HEK293 (cell line): ENCODE data around the gene TOMM40.
"Not testable (repeated sequence)": the region's sequence is repeated elsewhere in the genome, so short reads cannot be mapped to it uniquely, and the experiment has no call there.

Experiments used
- CTCF ChIA-PET: fragments of 350-600 bp; formaldehyde crosslinking; extraction: SDS; loops from one replicate; lab custom pipeline; 2021; ENCODE audit warnings: antibody characterized with exemption; lab: Yijun Ruan, JAX
- POLR2A ChIA-PET: fragments of 300-600 bp; formaldehyde crosslinking; extraction: SDS; loops from one replicate; lab custom pipeline; 2020; ENCODE audit warnings: antibody characterized with exemption, inconsistent platforms; lab: Yijun Ruan, JAX
- H3K27ac ChIP-seq: fragments of 200-500 bp; sonication (Bioruptor generic); 2 replicates; pipeline ENCODE4 v1.5.1; 2014; ENCODE audit warnings: low read depth, low read length, control low read depth, inconsistent platforms; ENCODE audit errors: extremely low read depth
- H3K36me3 ChIP-seq, 2 experiments: fragments of 200-500 bp in 1 of 2; sonication (Bioruptor generic) in 1 of 2; 1 replicate in 1 of 2; 2 replicates in 1 of 2; pipeline ENCODE4 v1.5.1; 2014 to 2017; ENCODE audit warnings: inconsistent platforms in 2 of 2, low read length in 2 of 2; ENCODE audit not compliant: control insufficient read depth in 2 of 2, insufficient read depth in 1 of 2
- H3K4me1 ChIP-seq: fragments of 200-500 bp; sonication (Bioruptor generic); 2 replicates; pipeline ENCODE4 v1.5.1; 2014; ENCODE audit warnings: mild to moderate bottlenecking, low read length, inconsistent platforms; ENCODE audit not compliant: control insufficient read depth, insufficient read depth
- H3K4me3 ChIP-seq: 2 replicates; pipeline ENCODE4 v1.5.1; 2011; ENCODE audit warnings: low read depth, mild to moderate bottlenecking, control low read depth, low read length, moderate library complexity
- H3K9me3 ChIP-seq: fragments of 200-500 bp; sonication (Bioruptor generic); 2 replicates; pipeline ENCODE4 v1.5.1; 2014; ENCODE audit warnings: low read depth, low read length, inconsistent platforms; ENCODE audit not compliant: control insufficient read depth, insufficient read depth
- HOXA7 ChIP-seq: sonication (generic); formaldehyde crosslinking; IDR thresholded peaks from 2 replicates; pipeline ENCODE4 v1.8.1; 2022; ENCODE audit warnings: missing genetic modification reagents, borderline replicate concordance
- KLF1 ChIP-seq: fragments of 450-650 bp; formaldehyde crosslinking; IDR thresholded peaks from 2 replicates; pipeline ENCODE4 v1.5.1; 2016; ENCODE audit warnings: missing biosample characterization, missing genetic modification characterization
- KLF7 ChIP-seq: fragments of 450-650 bp; formaldehyde crosslinking; IDR thresholded peaks from 2 replicates; pipeline ENCODE4 v1.5.1; 2016; ENCODE audit warnings: missing biosample characterization, missing genetic modification characterization, borderline replicate concordance
- KLF9 ChIP-seq: fragments of 450-650 bp; formaldehyde crosslinking; IDR thresholded peaks from 2 replicates; pipeline ENCODE4 v1.5.1; 2016; ENCODE audit warnings: missing biosample characterization, missing genetic modification characterization, low read depth
- MEIS1 ChIP-seq: sonication (generic); formaldehyde crosslinking; IDR thresholded peaks from 2 replicates; pipeline ENCODE4 v1.8.1; 2022; ENCODE audit warnings: missing genetic modification reagents, mild to moderate bottlenecking, borderline replicate concordance
- MZF1 ChIP-seq: fragments of 450-650 bp; formaldehyde crosslinking; IDR thresholded peaks from 2 replicates; pipeline ENCODE4 v1.5.1; 2017; ENCODE audit warnings: missing biosample characterization, missing genetic modification characterization, borderline replicate concordance
- SETDB1 ChIP-seq: IDR thresholded peaks from one replicate; pipeline ENCODE4 v1.6.1; 2017; ENCODE audit warnings: mild to moderate bottlenecking, low read length, moderate library complexity, mixed read lengths; ENCODE audit not compliant: insufficient read length
- TRIM28 ChIP-seq: IDR thresholded peaks from 2 replicates; pipeline ENCODE4 v1.6.1; 2011; ENCODE audit warnings: low read length, control low read depth, borderline replicate concordance
- ZNF121 ChIP-seq: fragments of 450-650 bp; formaldehyde crosslinking; IDR thresholded peaks from 2 replicates; pipeline ENCODE4 v1.5.1; 2016; ENCODE audit warnings: missing biosample characterization, missing genetic modification characterization
- ZNF133 ChIP-seq: fragments of 450-650 bp; formaldehyde crosslinking; IDR thresholded peaks from 2 replicates; pipeline ENCODE4 v1.5.1; 2016; ENCODE audit warnings: missing biosample characterization, missing genetic modification characterization
- ZNF175 ChIP-seq: fragments of 450-650 bp; formaldehyde crosslinking; IDR thresholded peaks from 2 replicates; pipeline ENCODE4 v1.5.1; 2016; ENCODE audit warnings: missing biosample characterization, missing genetic modification characterization
- ZNF223 ChIP-seq: fragments of 450-650 bp; formaldehyde crosslinking; IDR thresholded peaks from 2 replicates; pipeline ENCODE4 v1.5.1; 2016; ENCODE audit warnings: missing biosample characterization, missing genetic modification characterization
- ZNF248 ChIP-seq: fragments of 450-650 bp; formaldehyde crosslinking; IDR thresholded peaks from 2 replicates; pipeline ENCODE4 v1.5.1; 2017; ENCODE audit warnings: missing biosample characterization, missing genetic modification characterization
- ZNF302 ChIP-seq: fragments of 450-650 bp; formaldehyde crosslinking; IDR thresholded peaks from 2 replicates; pipeline ENCODE4 v1.5.1; 2016; ENCODE audit warnings: missing biosample characterization, missing genetic modification characterization, low read depth
- ZNF404 ChIP-seq: fragments of 450-650 bp; formaldehyde crosslinking; IDR thresholded peaks from 2 replicates; pipeline ENCODE4 v1.5.1; 2017; ENCODE audit warnings: missing biosample characterization, missing genetic modification characterization
- ZNF548 ChIP-seq: fragments of 450-650 bp; formaldehyde crosslinking; IDR thresholded peaks from 2 replicates; pipeline ENCODE4 v1.5.1; 2016; ENCODE audit warnings: missing biosample characterization, missing genetic modification characterization
- ZNF610 ChIP-seq: fragments of 450-650 bp; formaldehyde crosslinking; IDR thresholded peaks from 2 replicates; pipeline ENCODE4 v1.5.1; 2016; ENCODE audit warnings: missing biosample characterization, missing genetic modification characterization, borderline replicate concordance
- ZNF670 ChIP-seq: fragments of 450-650 bp; formaldehyde crosslinking; IDR thresholded peaks from 2 replicates; pipeline ENCODE4 v1.5.1; 2016; ENCODE audit warnings: missing biosample characterization, missing genetic modification characterization, low read depth
- TF ChIP-seq, protein P1 (sequence below): fragments of 450-650 bp; formaldehyde crosslinking; IDR thresholded peaks from 2 replicates; pipeline ENCODE4 v1.5.1; 2016; ENCODE audit warnings: missing biosample characterization, missing genetic modification characterization
- TF ChIP-seq, protein P2 (sequence below): fragments of 450-650 bp; formaldehyde crosslinking; IDR thresholded peaks from 2 replicates; pipeline ENCODE4 v1.5.1; 2016; ENCODE audit warnings: missing biosample characterization, missing genetic modification characterization

TOMM40 gene

DNA sequence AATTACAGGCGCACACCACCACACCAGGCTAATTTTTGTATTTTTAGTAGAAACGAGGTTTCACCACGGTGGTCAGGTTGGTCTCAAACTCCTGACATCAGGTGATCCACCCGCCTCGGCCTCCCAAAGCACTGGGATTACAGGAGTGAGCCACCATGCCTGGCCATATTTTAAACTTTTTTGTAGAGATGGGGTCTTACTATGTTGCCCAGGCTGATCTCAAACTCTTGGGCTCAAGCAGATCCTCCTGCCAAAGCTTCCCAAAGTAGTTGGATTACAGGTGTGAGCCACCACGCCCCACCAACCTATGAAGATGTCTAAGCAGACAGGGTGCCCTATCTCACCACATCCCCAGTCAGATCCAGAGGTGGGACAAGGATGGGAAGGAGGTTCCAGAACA is 20.8 kb downstream of the TOMM40 start:
- TF ChIP-seq ZNF121 (tag by site-specific recombination): peak; percentile 91
- H3K27ac ChIP-seq, POLR2A ChIA-PET, H3K9me3 ChIP-seq, H3K36me3 ChIP-seq, H3K4me1 ChIP-seq, H3K4me3 ChIP-seq: not testable (repeated sequence)
- CTCF ChIA-PET: interaction anchor here (0.6 to 5.0 kb wide), 5 partner anchors 8 to 907 kb away, joined by 3 to 21 read pairs (median 4); partner anchors contain the start of gene CLPTM1

DNA sequence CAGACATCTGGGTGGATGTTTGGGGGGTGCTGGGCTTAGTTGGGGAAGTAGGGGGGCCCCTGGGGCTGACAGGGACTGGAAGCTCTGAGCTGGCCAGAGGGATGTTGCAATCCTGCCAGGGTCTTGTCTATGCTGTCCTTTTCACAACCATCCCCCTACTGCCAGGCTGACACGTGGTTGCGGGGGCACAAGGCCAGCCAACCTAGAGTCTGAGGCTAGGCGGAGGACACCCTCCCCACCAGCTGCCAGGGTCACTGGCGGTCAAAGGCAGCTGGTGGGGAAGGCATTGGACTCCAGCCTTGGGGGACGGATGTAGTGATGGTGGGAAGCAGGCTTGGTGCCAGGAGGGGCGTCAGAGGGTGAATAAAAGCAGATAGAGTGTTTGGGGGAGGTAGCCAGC is 21.8 kb downstream of the TOMM40 start:
- POLR2A ChIA-PET: no interaction called here
- CTCF ChIA-PET: interaction anchor here (0.6 to 5.0 kb wide), 2 partner anchors 9 to 324 kb away, joined by 3 to 21 read pairs; no protein-coding TSS in a partner anchor
- H3K36me3 ChIP-seq: no peaks in the 10 kb centered on the region
- no peaks in the 10 kb centered on the region for H3K9me3 ChIP-seq
- no peaks in the 10 kb centered on the region for H3K4me1 ChIP-seq
- H3K27ac ChIP-seq: no peak overlapping the region
- no peak overlapping the region for H3K4me3 ChIP-seq
- TF ChIP-seq HOXA7 (CRISPR knock-in tag): no peak
- TF ChIP-seq MEIS1: no peak
- TF ChIP-seq KLF1: no peak
- no peak for TF ChIP-seq ZNF404 (tag by site-specific recombination)
- no peak for TF ChIP-seq TRIM28
- TF ChIP-seq ZNF223 (tag by site-specific recombination): no peak
- no peak for TF ChIP-seq SETDB1
- TF ChIP-seq, protein P1, sequence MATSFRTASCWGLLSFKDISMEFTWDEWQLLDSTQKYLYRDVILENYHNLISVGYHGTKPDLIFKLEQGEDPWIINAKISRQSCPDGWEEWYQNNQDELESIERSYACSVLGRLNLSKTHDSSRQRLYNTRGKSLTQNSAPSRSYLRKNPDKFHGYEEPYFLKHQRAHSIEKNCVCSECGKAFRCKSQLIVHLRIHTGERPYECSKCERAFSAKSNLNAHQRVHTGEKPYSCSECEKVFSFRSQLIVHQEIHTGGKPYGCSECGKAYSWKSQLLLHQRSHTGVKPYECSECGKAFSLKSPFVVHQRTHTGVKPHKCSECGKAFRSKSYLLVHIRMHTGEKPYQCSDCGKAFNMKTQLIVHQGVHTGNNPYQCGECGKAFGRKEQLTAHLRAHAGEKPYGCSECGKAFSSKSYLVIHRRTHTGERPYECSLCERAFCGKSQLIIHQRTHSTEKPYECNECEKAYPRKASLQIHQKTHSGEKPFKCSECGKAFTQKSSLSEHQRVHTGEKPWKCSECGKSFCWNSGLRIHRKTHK (tag by site-specific recombination): no peak
- no peak for TF ChIP-seq ZNF248 (tag by site-specific recombination)
- TF ChIP-seq ZNF670 (tag by site-specific recombination): no peak
- TF ChIP-seq ZNF302 (tag by site-specific recombination): no peak
- no peak for TF ChIP-seq ZNF548
- TF ChIP-seq MZF1 (tag by site-specific recombination): no peak
- TF ChIP-seq KLF9 (tag by site-specific recombination): no peak
- TF ChIP-seq ZNF175 (tag by site-specific recombination): no peak
- TF ChIP-seq, protein P2, sequence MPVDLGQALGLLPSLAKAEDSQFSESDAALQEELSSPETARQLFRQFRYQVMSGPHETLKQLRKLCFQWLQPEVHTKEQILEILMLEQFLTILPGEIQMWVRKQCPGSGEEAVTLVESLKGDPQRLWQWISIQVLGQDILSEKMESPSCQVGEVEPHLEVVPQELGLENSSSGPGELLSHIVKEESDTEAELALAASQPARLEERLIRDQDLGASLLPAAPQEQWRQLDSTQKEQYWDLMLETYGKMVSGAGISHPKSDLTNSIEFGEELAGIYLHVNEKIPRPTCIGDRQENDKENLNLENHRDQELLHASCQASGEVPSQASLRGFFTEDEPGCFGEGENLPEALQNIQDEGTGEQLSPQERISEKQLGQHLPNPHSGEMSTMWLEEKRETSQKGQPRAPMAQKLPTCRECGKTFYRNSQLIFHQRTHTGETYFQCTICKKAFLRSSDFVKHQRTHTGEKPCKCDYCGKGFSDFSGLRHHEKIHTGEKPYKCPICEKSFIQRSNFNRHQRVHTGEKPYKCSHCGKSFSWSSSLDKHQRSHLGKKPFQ (tag by site-specific recombination): no peak
- no peak for TF ChIP-seq ZNF133 (tag by site-specific recombination)
- TF ChIP-seq ZNF121 (tag by site-specific recombination): no peak
- TF ChIP-seq KLF7 (tag by site-specific recombination): no peak
- no peak for TF ChIP-seq ZNF610 (tag by site-specific recombination)
